Tibial nerve (tissue), 4 donors: ENCODE data around the gene PLEKHG4.

ENCODE experiments used
- CTCF ChIP-seq, 5 experiments: fragments of 200-600 bp in 3 of 5; fragments of 450-650 bp in 2 of 5; sonication (generic) in 3 of 5; IDR thresholded peaks; one replicate each; pipeline ENCODE4 v1.5.1; 2016 to 2019; ENCODE audit warnings: antibody characterized with exemption in 5 of 5, mild to moderate bottlenecking in 3 of 5, moderate library complexity in 2 of 5
- EP300 ChIP-seq, 2 donors: sonication (generic); formaldehyde crosslinking; IDR thresholded peaks; one replicate each; pipeline ENCODE4 v1.6.1; 2017; ENCODE audit warnings: antibody characterized with exemption in 2 of 2, mild to moderate bottlenecking in 1 of 2
- POLR2A ChIP-seq, 2 donors: fragments of 450-650 bp; IDR thresholded peaks; one replicate each; pipeline ENCODE4 v1.6.1; 2017; ENCODE audit warnings: antibody characterized with exemption in 2 of 2, mild to moderate bottlenecking in 2 of 2, moderate library complexity in 2 of 2

GRCh38 chr16:67260426-67261063 is 18.8 kb upstream of the PLEKHG4 start:
- no peak for TF ChIP-seq POLR2A (IDR thresholded peaks at IDR 0.05)
- TF ChIP-seq CTCF (IDR thresholded peaks at IDR 0.05), result peak in 4 of 5 experiments; percentile 9 to 22 (median 16)
- TF ChIP-seq EP300 (IDR thresholded peaks at IDR 0.05), result no peak
